ENCODE results near the gene PDRG1. TPM values are rescaled to one million over a fixed set of nuclear protein-coding genes. Genes with fewer than 3 reads are reported as not detected.

Gene PDRG1
- 18.9 and 19.7 TPM in 2 replicates for polyA plus RNA-seq (2012; rRNA removed)
- polyA plus RNA-seq (2012; cell fraction: cytosol; rRNA removed) = 19.6 and 20.8 TPM in 2 replicates
- polyA plus RNA-seq (2012; cell fraction: nucleus; rRNA removed) = 10.8 and 13.0 TPM in 2 replicates

DNA sequence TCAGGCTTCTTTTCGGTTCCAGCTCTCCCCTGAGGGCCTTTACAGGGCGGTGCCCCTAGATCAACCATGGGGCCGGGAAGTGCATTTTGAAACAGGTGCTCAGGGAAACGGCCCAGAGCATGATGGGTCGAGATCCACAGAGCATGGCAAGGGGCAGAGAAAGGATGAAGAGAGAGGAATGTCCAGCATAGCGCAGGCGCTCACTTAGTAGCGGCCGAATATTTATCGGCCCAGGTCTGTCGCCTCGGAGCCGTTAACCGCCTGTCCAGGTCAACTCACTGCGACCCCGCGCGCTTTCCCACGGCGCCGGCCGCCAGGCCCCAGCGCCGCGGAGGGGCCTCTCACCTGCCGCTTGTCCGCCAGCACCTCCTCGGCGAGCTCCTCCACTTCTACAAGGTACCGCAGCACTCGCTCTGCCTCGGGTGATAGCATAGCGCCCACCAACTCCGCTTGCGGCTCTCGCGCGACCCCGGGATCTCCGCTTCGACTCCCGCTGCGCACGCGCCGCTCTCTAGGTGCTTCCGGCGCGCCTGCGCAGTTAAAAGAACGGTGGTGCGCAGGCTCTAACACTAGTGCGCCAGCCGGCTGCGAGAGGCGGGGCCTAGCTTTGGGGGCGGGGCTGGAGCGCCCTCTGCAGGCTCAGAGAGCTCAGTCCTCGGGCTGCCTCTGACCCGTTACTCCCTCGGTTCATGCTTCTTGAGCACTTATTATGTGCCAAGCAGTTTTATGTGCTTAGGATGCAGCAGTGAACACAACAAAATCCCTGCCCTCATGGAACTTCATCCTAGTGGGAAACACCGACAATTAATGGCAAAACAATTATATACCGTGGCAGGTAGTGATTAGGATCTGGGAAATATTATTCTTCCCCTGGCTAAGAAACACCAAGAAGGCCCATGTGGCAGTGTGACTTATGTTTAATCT is at the start of gene PDRG1:
Gene PDRG1, minus strand, starts transcription at position 517 of the 924 bp plus-strand sequence. Its CDS starts 85 bp downstream, at position 432.
- peak; percentile 98 for DNase-seq
- Histone ChIP-seq H3K27me3 (ENCODE audit: insufficient read depth) (no peaks in the 10 kb centered on the region), H3K4me1 (ENCODE audit: control insufficient read depth in 1 of 2, insufficient read depth in 2 of 2, low read depth in 1 of 2, low read length in 1 of 2) (peaks cover 7 to 12% of the 10 kb centered on the region in 2 experiments; a peak in 3 of 4 replicates), H3K27ac (ENCODE audit: low read depth in 2 of 2, low read length in 1 of 2) (peak within 1 kb of the TSS; percentile 40 to 75; a peak in 3 of 4 replicates), H3K9ac (peak within 1 kb of the TSS; percentile 96), H3K36me3 (replicated peaks in 1 of 2; ENCODE audit: control insufficient read depth in 1 of 2, insufficient read depth in 2 of 2, low read length in 1 of 2) (peaks cover 12 to 22% of the 10 kb centered on the region in 2 experiments), H3K4me2 (peak within 1 kb of the TSS; percentile 95), H3F3A (replicated peaks; ENCODE audit: insufficient read depth) (no peaks in the 10 kb centered on the region), H3K9me2 (no peaks in the 10 kb centered on the region), H2AFZ (ENCODE audit: low read depth) (peak within 1 kb of the TSS; percentile 81), H3K79me2 (ENCODE audit: insufficient read depth) (peaks cover 40% of the 10 kb centered on the region), H3K9me3 (no peaks in the 10 kb centered on the region), H3K4me3 (ENCODE audit: low read depth in 2 of 2, low read length in 1 of 2) (peak within 1 kb of the TSS; percentile 88 to 91), H4K20me1 (ENCODE audit: insufficient read depth) (peaks cover 10% of the 10 kb centered on the region; the same call in 1 of the 2 replicates)
- ChIA-PET CTCF (interaction anchor here (0.6 to 5.7 kb wide), 43 partner anchors 9 to 389 kb away, joined by 3 to 158 read pairs (median 4); partner anchors contain the start of genes MYLK2 and XKR7), POLR2A (interaction anchor here (0.7 to 1.8 kb wide), 4 partner anchors 12 to 102 kb away, joined by 4 to 7 read pairs (median 6); no protein-coding TSS in a partner anchor)
- under 1% methylated on average over 24 of the region's 63 CpGs for WGBS (ENCODE audit: low lambda C conversion rate)
- TF ChIP-seq NRF1 (IDR thresholded peaks at IDR 0.05; ENCODE audit: low read depth, low read length) (peak; percentile 99), FOXJ3 (CRISPR knock-in tag; IDR thresholded peaks at IDR 0.05) (no peak), RAD21 (IDR thresholded peaks at IDR 0.05; ENCODE audit: low read length) (peak; percentile 91), TAF1 (IDR thresholded peaks at IDR 0.05; ENCODE audit: borderline replicate concordance, low read depth, low read length) (peak; percentile 62), RCOR1 (IDR thresholded peaks at IDR 0.05; ENCODE audit: low read length) (0 out of 2 replicates have a peak, but pooled peaks have one; percentile 69), CHD2 (IDR thresholded peaks at IDR 0.05; ENCODE audit: low read length, partially characterized antibody) (peak; percentile 99), FOXM1 (IDR thresholded peaks at IDR 0.05; ENCODE audit: low read depth) (no peak), SIN3A (IDR thresholded peaks at IDR 0.05; ENCODE audit: borderline replicate concordance, low read depth, low read length) (peak; percentile 54; the same call in 1 of the 2 replicates), ELF1 (IDR thresholded peaks at IDR 0.05) (peak; percentile 68), SMC3 (IDR thresholded peaks at IDR 0.05; ENCODE audit: low read depth, low read length) (peak; percentile 96), TEAD4 (IDR thresholded peaks at IDR 0.05; ENCODE audit: borderline replicate concordance, insufficient read depth) (no peak), POLR2AphosphoS5 (IDR thresholded peaks at IDR 0.05; ENCODE audit: low read depth, low read length) (peak; percentile 83), GABPA (IDR thresholded peaks at IDR 0.05; ENCODE audit: low read depth) (peak; percentile 45)
- TF ChIP-seq, protein P1, sequence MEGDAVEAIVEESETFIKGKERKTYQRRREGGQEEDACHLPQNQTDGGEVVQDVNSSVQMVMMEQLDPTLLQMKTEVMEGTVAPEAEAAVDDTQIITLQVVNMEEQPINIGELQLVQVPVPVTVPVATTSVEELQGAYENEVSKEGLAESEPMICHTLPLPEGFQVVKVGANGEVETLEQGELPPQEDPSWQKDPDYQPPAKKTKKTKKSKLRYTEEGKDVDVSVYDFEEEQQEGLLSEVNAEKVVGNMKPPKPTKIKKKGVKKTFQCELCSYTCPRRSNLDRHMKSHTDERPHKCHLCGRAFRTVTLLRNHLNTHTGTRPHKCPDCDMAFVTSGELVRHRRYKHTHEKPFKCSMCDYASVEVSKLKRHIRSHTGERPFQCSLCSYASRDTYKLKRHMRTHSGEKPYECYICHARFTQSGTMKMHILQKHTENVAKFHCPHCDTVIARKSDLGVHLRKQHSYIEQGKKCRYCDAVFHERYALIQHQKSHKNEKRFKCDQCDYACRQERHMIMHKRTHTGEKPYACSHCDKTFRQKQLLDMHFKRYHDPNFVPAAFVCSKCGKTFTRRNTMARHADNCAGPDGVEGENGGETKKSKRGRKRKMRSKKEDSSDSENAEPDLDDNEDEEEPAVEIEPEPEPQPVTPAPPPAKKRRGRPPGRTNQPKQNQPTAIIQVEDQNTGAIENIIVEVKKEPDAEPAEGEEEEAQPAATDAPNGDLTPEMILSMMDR (IDR thresholded peaks at IDR 0.05) = peak; percentile 90
- TF ChIP-seq, protein P2, sequence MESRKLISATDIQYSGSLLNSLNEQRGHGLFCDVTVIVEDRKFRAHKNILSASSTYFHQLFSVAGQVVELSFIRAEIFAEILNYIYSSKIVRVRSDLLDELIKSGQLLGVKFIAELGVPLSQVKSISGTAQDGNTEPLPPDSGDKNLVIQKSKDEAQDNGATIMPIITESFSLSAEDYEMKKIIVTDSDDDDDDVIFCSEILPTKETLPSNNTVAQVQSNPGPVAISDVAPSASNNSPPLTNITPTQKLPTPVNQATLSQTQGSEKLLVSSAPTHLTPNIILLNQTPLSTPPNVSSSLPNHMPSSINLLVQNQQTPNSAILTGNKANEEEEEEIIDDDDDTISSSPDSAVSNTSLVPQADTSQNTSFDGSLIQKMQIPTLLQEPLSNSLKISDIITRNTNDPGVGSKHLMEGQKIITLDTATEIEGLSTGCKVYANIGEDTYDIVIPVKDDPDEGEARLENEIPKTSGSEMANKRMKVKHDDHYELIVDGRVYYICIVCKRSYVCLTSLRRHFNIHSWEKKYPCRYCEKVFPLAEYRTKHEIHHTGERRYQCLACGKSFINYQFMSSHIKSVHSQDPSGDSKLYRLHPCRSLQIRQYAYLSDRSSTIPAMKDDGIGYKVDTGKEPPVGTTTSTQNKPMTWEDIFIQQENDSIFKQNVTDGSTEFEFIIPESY (IDR thresholded peaks at IDR 0.05; ENCODE audit: borderline replicate concordance, low read depth) = peak; percentile 95

Data from SK-N-SH (cell line).